GM21737 (cell line): Measurements from ENCODE around the gene MYBL2.

Experiments
- ATAC-seq: cut with Tn5 transposase; IDR thresholded peaks from one replicate; pipeline ENCODE4 v1.9.1; 2021; ENCODE audit warnings: mild to moderate bottlenecking, moderate library complexity; ENCODE audit not compliant: unreplicated experiment

Gene MYBL2

GRCh38 chr20:43681991-43682410 lies 15.1 kb downstream of the MYBL2 start:
- ATAC-seq = peak; percentile 95

GRCh38 chr20:43682446-43682845 lies 15.5 kb downstream of the MYBL2 start:
- ATAC-seq = peak; percentile 33

GRCh38 chr20:43686820-43687219 lies 19.9 kb downstream of the MYBL2 start:
- no peak for ATAC-seq

GRCh38 chr20:43689165-43689564 lies 22.3 kb downstream of the MYBL2 start:
- ATAC-seq = no peak

- no peak for ATAC-seq
These were observed 24.2 kb downstream of the MYBL2 start for GRCh38 chr20:43690943-43691598.

GRCh38 chr20:43691928-43692524 lies 25.1 kb downstream of the MYBL2 start:
- ATAC-seq = no peak

GRCh38 chr20:43694763-43695162 lies 27.8 kb downstream of the MYBL2 start:
- no peak for ATAC-seq

GRCh38 chr20:43695571-43695970 lies 28.7 kb downstream of the MYBL2 start:
- no peak for ATAC-seq

- ATAC-seq = no peak
These were observed 33.1 kb downstream of the MYBL2 start for GRCh38 chr20:43699941-43700565.

- ATAC-seq = no peak
These were observed 33.7 kb downstream of the MYBL2 start for GRCh38 chr20:43700627-43701026.

- ATAC-seq = no peak
These were observed 35.6 kb downstream of the MYBL2 start for GRCh38 chr20:43702502-43702901.

- peak; percentile 66 for ATAC-seq
These were observed 43.6 kb downstream of the MYBL2 start for GRCh38 chr20:43710370-43711044.

GRCh38 chr20:43711098-43711654 lies 44.3 kb downstream of the MYBL2 start:
- no peak for ATAC-seq

- ATAC-seq = no peak
These were observed 48.1 kb downstream of the MYBL2 start for GRCh38 chr20:43715044-43715443.

- no peak for ATAC-seq
These were observed 48.6 kb downstream of the MYBL2 start for GRCh38 chr20:43715511-43715910.

- no peak for ATAC-seq
These were observed 49.2 kb downstream of the MYBL2 start for GRCh38 chr20:43716123-43716522.

GRCh38 chr20:43716757-43717615 lies 50.1 kb downstream of the MYBL2 start:
- ATAC-seq = no peak

GRCh38 chr20:43717616-43717995 lies 50.7 kb downstream of the MYBL2 start:
- ATAC-seq = no peak

- ATAC-seq = no peak
These were observed 53.1 kb downstream of the MYBL2 start for GRCh38 chr20:43720007-43720406.

- ATAC-seq = no peak
These were observed 54.1 kb downstream of the MYBL2 start for GRCh38 chr20:43721097-43721428.
